Measurements from ENCODE around the gene PAQR6.
A peak's percentile ranks its signal among the peaks of the same experiment; 100 is the strongest.

PAQR6 gene

DNA sequence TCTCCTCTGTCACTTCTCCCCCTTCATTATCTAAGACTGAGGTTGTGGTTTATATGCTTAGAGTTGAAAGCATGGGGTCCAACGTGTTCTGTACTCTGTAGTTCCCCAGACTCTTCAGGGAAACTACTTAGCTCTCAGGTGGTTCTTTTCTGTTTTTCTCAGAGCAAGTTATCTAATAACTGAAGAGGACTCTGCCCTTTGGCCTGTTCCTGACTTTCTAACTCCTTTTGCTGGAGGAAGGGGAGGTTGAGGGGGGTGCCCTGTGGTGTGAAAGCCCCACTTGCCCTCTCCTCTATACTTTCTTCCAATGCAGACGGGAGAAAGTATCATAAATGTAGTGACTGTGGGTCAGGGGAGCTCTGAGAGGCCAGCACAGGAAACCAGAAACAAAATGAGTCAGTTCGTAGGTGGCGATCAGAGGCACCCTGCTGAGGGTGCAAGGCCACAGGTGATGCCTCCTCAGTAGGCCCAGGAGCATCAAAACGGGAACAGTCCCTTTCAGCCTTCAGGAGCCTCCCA lies 49.0 kb downstream of the PAQR6 start:
- DNase-seq (ENCODE audit: low spot score), result peak; percentile 56
- TF ChIP-seq, protein P1, sequence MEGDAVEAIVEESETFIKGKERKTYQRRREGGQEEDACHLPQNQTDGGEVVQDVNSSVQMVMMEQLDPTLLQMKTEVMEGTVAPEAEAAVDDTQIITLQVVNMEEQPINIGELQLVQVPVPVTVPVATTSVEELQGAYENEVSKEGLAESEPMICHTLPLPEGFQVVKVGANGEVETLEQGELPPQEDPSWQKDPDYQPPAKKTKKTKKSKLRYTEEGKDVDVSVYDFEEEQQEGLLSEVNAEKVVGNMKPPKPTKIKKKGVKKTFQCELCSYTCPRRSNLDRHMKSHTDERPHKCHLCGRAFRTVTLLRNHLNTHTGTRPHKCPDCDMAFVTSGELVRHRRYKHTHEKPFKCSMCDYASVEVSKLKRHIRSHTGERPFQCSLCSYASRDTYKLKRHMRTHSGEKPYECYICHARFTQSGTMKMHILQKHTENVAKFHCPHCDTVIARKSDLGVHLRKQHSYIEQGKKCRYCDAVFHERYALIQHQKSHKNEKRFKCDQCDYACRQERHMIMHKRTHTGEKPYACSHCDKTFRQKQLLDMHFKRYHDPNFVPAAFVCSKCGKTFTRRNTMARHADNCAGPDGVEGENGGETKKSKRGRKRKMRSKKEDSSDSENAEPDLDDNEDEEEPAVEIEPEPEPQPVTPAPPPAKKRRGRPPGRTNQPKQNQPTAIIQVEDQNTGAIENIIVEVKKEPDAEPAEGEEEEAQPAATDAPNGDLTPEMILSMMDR (IDR thresholded peaks at IDR 0.05; ENCODE audit: extremely low read depth, insufficient read depth, missing control alignments), result no peak
- in situ Hi-C loops (cut with MboI; ENCODE audit: low pct_unique_long_range_greater_than_20kb, low sequenced_read_pairs, unreplicated experiment), result no loop called here

DNA sequence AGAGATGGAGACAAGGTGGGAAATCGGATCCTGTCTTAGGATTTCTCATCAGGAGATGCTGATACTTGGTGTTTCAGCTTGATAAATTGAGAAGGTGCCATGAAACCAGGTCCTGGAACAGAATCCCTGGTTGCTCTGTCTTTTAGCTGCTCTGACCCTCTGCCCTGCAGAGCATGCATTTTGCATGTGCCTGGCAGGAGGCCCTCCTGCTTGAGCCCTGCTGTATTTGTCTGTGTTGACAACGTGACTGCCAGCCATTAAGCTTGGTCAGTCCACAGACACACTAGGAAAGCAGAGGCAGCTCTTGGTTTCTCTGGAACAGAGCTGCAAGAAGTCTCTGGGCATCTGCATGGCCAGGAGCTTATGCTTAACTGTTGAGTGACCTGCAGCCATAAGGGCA lies 51.4 kb downstream of the PAQR6 start:
- DNase-seq (ENCODE audit: low spot score), result no peak
- TF ChIP-seq, protein P1 (IDR thresholded peaks at IDR 0.05; ENCODE audit: extremely low read depth, insufficient read depth, missing control alignments), result no peak
- in situ Hi-C loops (cut with MboI; ENCODE audit: low pct_unique_long_range_greater_than_20kb, low sequenced_read_pairs, unreplicated experiment), result no loop called here

DNA sequence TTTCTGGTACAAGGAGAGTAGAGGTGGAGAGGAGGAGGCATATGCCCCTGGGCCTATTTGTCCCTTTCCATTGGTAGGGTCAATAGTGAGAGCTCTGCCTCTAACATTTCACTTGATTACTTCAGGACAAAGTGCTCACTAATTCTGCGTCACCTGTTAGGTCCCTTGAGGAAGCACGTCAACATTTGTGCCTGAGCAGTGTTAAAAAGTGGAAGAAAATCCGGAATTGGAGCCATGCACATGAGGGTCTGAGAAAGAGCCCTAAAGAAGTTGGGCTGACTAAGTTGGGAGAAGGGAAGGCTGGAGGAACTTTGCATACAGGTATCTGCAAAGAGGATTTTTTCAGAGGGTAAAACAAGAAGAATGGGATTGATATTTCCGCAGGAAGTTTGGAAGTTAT lies 52.0 kb downstream of the PAQR6 start:
- DNase-seq (ENCODE audit: low spot score), result no peak
- in situ Hi-C loops (cut with MboI; ENCODE audit: low pct_unique_long_range_greater_than_20kb, low sequenced_read_pairs, unreplicated experiment), result no loop called here
- TF ChIP-seq, protein P1 (IDR thresholded peaks at IDR 0.05; ENCODE audit: extremely low read depth, insufficient read depth, missing control alignments), result no peak

DNA sequence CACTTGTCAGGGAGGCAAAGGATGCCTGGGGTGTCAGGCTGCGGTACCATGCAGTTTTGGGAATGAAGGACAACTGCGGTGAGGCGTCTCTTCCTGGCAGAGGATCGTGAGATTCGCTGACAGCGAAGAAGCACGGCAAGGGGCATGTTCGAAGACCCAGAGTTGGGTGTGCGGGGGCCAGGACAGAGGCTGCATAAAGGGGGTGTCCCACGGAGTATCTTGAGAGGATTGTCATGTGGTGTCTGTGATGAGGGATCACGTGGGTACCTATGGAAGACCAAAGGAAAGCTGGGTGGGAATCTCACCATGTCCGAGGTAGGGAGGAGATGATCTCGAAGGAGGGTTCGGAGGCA lies 53.6 kb downstream of the PAQR6 start:
- no peak for DNase-seq (ENCODE audit: low spot score)

DNA sequence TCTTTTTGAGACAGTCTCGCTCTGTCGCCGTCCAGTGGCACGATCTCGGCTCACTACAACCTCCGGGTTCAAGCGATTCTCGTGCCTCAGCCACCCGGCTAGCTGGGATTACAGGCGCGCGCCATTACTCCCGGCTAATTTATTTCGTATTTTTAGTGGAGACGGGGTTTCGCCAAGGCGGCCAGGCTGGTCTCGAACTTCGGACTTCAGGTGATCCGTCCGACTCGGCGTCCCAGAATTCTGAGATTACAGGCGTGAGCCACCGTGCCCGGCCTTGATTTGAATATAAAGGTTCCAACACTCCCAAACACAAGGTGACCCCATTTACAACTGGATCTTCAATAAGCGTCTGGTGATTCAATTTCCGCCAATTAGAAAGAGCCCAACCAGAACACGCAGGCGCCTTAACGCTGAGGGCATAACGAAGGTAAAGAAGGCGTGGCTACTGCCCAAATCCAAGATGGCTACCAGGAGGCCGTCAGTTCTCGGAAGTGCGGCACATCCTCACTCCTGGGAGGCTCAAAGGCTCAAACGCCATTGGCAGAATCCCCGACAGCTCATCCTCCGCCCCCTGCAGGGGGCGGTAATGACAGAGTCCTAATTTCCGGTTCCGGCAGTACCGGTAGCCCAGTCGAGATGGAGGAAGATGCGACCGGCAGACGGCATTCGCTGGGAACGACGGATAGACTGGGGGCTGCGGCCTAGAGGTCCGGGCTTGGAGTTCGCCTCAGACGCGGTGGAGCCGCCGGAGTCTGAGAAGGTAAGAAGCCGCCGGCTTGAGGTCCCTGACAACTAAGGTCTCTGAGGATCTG lies 54.2 kb downstream of the PAQR6 start, which contains the start of gene SLC25A44:
TSS of gene SLC25A44 (plus strand) at position 617 of the 812 bp plus-strand sequence. CDS start 5,744 bp downstream, outside the sequence.
- peak; percentile 91 for DNase-seq (ENCODE audit: low spot score)
- TF ChIP-seq, protein P1 (IDR thresholded peaks at IDR 0.05; ENCODE audit: extremely low read depth, insufficient read depth, missing control alignments), result peak; percentile 31
- in situ Hi-C loops (cut with MboI; ENCODE audit: low pct_unique_long_range_greater_than_20kb, low sequenced_read_pairs, unreplicated experiment), result no loop called here

More for the DNA sequence above, 53.6 kb downstream of the PAQR6 start:
- TF ChIP-seq, protein P1 (IDR thresholded peaks at IDR 0.05; ENCODE audit: extremely low read depth, insufficient read depth, missing control alignments), result no peak
- in situ Hi-C loops (cut with MboI; ENCODE audit: low pct_unique_long_range_greater_than_20kb, low sequenced_read_pairs, unreplicated experiment), result no loop called here
